HEK293 (cell line): ENCODE measurements around the gene FGFR4.

Experiments
- ELK4 ChIP-seq: IDR thresholded peaks from 2 replicates; pipeline ENCODE4 v1.6.1; 2011; ENCODE audit warnings: mild to moderate bottlenecking, low read depth, low read length, borderline replicate concordance
- KLF16 ChIP-seq: fragments of 450-650 bp; formaldehyde crosslinking; IDR thresholded peaks from 2 replicates; pipeline ENCODE4 v1.5.1; 2017; ENCODE audit warnings: missing biosample characterization, missing genetic modification characterization
- KLF8 ChIP-seq: fragments of 450-650 bp; formaldehyde crosslinking; IDR thresholded peaks from 2 replicates; pipeline ENCODE4 v1.5.1; 2016; ENCODE audit warnings: missing biosample characterization, missing genetic modification characterization
- PBX3 ChIP-seq: sonication (generic); formaldehyde crosslinking; IDR thresholded peaks from 2 replicates; pipeline ENCODE4 v1.8.1; 2022; ENCODE audit warnings: mild to moderate bottlenecking, moderate library complexity, missing genetic modification reagents
- ZNF211 ChIP-seq: fragments of 450-650 bp; formaldehyde crosslinking; IDR thresholded peaks from 2 replicates; pipeline ENCODE4 v1.5.1; 2016; ENCODE audit warnings: low read depth, missing biosample characterization, missing genetic modification characterization
- ZNF274 ChIP-seq, 2 experiments: fragments of 200-500 bp in 1 of 2; fragments of 450-650 bp in 1 of 2; sonication (Bioruptor generic) in 1 of 2; formaldehyde crosslinking in 1 of 2; IDR thresholded peaks; 2 replicates each; pipeline versions ENCODE4 v1.5.1 to v1.6.1; 2014 to 2016; ENCODE audit warnings: borderline replicate concordance in 1 of 2, inconsistent platforms in 1 of 2, low read length in 1 of 2, missing biosample characterization in 1 of 2, missing genetic modification characterization in 1 of 2
- ZNF416 ChIP-seq: fragments of 450-650 bp; formaldehyde crosslinking; IDR thresholded peaks from 2 replicates; pipeline ENCODE4 v1.5.1; 2016; ENCODE audit warnings: missing biosample characterization, missing genetic modification characterization
- ZNF600 ChIP-seq: fragments of 450-650 bp; formaldehyde crosslinking; IDR thresholded peaks from 2 replicates; pipeline ENCODE4 v1.5.1; 2016; ENCODE audit warnings: missing biosample characterization, missing genetic modification characterization
- ZNF660 ChIP-seq: fragments of 450-650 bp; IDR thresholded peaks from 2 replicates; pipeline ENCODE4 v1.5.1; 2018; ENCODE audit warnings: missing biosample characterization, mild to moderate bottlenecking, missing genetic modification characterization
- ZNF785 ChIP-seq: fragments of 450-650 bp; formaldehyde crosslinking; IDR thresholded peaks from 2 replicates; pipeline ENCODE4 v1.5.1; 2016; ENCODE audit warnings: missing biosample characterization, missing genetic modification characterization
- ZSCAN16 ChIP-seq: fragments of 450-650 bp; formaldehyde crosslinking; IDR thresholded peaks from 2 replicates; pipeline ENCODE4 v1.5.1; 2016; ENCODE audit warnings: missing biosample characterization, missing genetic modification characterization
- TF ChIP-seq, protein P1 (sequence below): fragments of 450-650 bp; formaldehyde crosslinking; IDR thresholded peaks from 2 replicates; pipeline ENCODE4 v1.5.1; 2016; ENCODE audit warnings: missing biosample characterization, missing genetic modification characterization

DNA sequence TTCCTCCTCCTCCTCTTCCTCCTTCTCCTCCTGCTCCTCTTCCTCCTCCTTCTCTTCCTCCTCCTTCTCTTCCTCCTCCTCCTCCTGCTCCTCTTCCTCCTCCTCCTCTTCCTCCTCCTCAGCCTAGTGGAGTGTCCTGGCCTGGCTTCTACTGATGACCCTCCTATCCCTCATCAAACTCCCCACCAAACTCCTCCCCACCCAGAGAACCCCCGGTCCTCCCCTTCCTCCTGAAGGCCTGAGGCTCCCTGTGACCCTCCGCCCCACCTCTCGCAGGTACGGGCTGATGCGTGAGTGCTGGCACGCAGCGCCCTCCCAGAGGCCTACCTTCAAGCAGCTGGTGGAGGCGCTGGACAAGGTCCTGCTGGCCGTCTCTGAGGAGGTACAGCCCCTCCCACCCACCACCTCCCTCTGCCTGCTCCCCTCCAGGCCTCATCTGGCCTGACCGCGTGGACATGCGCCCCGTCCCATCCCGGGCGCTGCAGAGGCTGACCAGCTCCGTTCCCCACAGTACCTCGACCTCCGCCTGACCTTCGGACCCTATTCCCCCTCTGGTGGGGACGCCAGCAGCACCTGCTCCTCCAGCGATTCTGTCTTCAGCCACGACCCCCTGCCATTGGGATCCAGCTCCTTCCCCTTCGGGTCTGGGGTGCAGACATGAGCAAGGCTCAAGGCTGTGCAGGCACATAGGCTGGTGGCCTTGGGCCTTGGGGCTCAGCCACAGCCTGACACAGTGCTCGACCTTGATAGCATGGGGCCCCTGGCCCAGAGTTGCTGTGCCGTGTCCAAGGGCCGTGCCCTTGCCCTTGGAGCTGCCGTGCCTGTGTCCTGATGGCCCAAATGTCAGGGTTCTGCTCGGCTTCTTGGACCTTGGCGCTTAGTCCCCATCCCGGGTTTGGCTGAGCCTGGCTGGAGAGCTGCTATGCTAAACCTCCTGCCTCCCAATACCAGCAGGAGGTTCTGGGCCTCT lies 10.6 kb downstream of the FGFR4 start:
- TF ChIP-seq PBX3 (CRISPR knock-in tag) (no peak), ELK4 (no peak), ZNF785 (tag by site-specific recombination) (no peak), ZNF416 (no peak), ZNF211 (tag by site-specific recombination) (no peak), ZNF600 (tag by site-specific recombination) (no peak), KLF8 (tag by site-specific recombination) (no peak), ZNF274 (IDR thresholded peaks at IDR 0.05; ENCODE audit: low read length) (no peak), ZNF274 (tag by site-specific recombination; IDR thresholded peaks at IDR 0.05; ENCODE audit: borderline replicate concordance) (no peak), KLF16 (no peak), ZNF660 (no peak), ZSCAN16 (tag by site-specific recombination) (no peak)
- TF ChIP-seq, protein P1, sequence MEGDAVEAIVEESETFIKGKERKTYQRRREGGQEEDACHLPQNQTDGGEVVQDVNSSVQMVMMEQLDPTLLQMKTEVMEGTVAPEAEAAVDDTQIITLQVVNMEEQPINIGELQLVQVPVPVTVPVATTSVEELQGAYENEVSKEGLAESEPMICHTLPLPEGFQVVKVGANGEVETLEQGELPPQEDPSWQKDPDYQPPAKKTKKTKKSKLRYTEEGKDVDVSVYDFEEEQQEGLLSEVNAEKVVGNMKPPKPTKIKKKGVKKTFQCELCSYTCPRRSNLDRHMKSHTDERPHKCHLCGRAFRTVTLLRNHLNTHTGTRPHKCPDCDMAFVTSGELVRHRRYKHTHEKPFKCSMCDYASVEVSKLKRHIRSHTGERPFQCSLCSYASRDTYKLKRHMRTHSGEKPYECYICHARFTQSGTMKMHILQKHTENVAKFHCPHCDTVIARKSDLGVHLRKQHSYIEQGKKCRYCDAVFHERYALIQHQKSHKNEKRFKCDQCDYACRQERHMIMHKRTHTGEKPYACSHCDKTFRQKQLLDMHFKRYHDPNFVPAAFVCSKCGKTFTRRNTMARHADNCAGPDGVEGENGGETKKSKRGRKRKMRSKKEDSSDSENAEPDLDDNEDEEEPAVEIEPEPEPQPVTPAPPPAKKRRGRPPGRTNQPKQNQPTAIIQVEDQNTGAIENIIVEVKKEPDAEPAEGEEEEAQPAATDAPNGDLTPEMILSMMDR (tag by site-specific recombination), result no peak
